DOHH2 (cell line): ENCODE results near the gene TMEM86A.

ENCODE experiments used
- EZH2phosphoT487 ChIP-seq: fragments of 200-600 bp; sonication (generic); IDR thresholded peaks from 2 replicates; pipeline ENCODE4 v1.6.1; 2017; ENCODE audit warnings: borderline replicate concordance, mild to moderate bottlenecking, antibody characterized with exemption, low read length, moderate library complexity, mixed read lengths
- TF ChIP-seq, protein P1 (sequence below): fragments of 200-600 bp; sonication (generic); IDR thresholded peaks from one replicate; pipeline ENCODE4 v1.5.1; 2014; ENCODE audit warnings: antibody characterized with exemption, mild to moderate bottlenecking, low read depth, low read length; ENCODE audit not compliant: poor library complexity, severe bottlenecking

DNA sequence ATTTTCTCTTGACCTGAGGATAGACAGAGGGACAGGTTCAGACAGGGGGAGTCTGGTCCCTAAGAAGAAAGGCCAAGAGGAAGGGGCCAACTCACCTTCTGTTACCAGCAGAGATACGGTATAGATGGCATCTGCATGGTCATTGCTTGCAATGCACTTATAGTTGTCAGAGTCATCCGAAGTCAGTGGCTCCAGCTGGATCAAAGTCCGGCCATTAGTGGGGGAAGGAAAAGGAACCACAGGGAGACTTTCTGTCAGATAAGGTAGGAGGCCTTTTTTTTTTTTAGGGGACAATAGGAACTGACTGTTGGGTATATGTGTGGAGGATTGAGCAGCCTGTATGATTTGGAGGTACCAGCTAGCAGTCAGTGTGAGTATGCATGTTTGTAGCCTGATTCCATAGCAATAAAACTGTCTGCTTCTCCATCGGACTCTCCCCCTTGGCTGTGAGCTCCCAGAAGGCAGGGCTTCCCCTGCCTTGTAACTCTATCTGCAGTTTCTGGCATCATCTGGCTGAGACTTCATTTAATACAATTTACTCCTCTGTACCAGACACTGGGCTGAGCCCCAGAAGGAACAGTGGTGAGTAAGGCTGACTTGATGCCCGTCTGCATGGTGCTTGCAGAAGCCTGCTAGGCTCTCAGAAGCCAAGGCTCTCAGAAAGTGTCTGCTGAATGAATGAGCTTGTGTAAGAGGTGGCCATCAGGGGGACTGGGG is 21.7 kb downstream of the TMEM86A start:
- TF ChIP-seq, protein P1, sequence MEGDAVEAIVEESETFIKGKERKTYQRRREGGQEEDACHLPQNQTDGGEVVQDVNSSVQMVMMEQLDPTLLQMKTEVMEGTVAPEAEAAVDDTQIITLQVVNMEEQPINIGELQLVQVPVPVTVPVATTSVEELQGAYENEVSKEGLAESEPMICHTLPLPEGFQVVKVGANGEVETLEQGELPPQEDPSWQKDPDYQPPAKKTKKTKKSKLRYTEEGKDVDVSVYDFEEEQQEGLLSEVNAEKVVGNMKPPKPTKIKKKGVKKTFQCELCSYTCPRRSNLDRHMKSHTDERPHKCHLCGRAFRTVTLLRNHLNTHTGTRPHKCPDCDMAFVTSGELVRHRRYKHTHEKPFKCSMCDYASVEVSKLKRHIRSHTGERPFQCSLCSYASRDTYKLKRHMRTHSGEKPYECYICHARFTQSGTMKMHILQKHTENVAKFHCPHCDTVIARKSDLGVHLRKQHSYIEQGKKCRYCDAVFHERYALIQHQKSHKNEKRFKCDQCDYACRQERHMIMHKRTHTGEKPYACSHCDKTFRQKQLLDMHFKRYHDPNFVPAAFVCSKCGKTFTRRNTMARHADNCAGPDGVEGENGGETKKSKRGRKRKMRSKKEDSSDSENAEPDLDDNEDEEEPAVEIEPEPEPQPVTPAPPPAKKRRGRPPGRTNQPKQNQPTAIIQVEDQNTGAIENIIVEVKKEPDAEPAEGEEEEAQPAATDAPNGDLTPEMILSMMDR: no peak
- TF ChIP-seq EZH2phosphoT487: no peak
